K562 (cell line): ENCODE data around the gene WDR19.

Source experiments
- BCOR ChIP-seq: fragments of 450-650 bp; IDR thresholded peaks from 2 replicates; pipeline ENCODE4 v1.6.1; 2016
- CTCF ChIP-seq, 3 experiments: IDR thresholded peaks in 2 of 3; conservative IDR thresholded peaks in 1 of 3; 2 replicates each; pipeline ENCODE4 v1.5.1; 2011 to 2012; ENCODE audit warnings: low read length in 3 of 3, mild to moderate bottlenecking in 3 of 3, control low read depth in 2 of 3, improper control_type of control experiment in 1 of 3, inconsistent platforms in 1 of 3, low read depth in 1 of 3, mixed read lengths in 1 of 3, moderate library complexity in 1 of 3; ENCODE audit not compliant: insufficient read depth in 2 of 3
- FOXJ3 ChIP-seq: sonication (generic); formaldehyde crosslinking; IDR thresholded peaks from 2 replicates; pipeline ENCODE4 v1.4.0; 2020; ENCODE audit warnings: mild to moderate bottlenecking, missing genetic modification reagents
- NFYB ChIP-seq: IDR thresholded peaks from 2 replicates; pipeline ENCODE4 v1.6.1; 2011; ENCODE audit warnings: mild to moderate bottlenecking, moderate library complexity; ENCODE audit not compliant: insufficient read length; ENCODE audit errors: extremely low read depth
- USF1 ChIP-seq: sonication (generic); formaldehyde crosslinking; IDR thresholded peaks from 2 replicates; pipeline ENCODE4 v1.9.0; 2022; ENCODE audit warnings: mild to moderate bottlenecking, missing genetic modification reagents

GRCh38 chr4:39279416-39279815 is 97.1 kb downstream of the WDR19 start:
- TF ChIP-seq CTCF (IDR thresholded peaks at IDR 0.05 in 2 of 3, conservative IDR thresholded peaks at IDR 0.05 in 1 of 3; ENCODE audit: insufficient read depth in 2 of 3, low read depth in 1 of 3, low read length in 3 of 3) (no peak), USF1 (CRISPR knock-in tag) (no peak), FOXJ3 (no peak), BCOR (no peak), NFYB (no peak)
